ENCODE data around the gene CBFA2T2. TPM values are rescaled to one million over a fixed set of nuclear protein-coding genes. Genes with fewer than 3 reads are reported as not detected.

CBFA2T2 gene
- total RNA-seq, 1 donor from 2014 or later = 10.7 TPM

DNA sequence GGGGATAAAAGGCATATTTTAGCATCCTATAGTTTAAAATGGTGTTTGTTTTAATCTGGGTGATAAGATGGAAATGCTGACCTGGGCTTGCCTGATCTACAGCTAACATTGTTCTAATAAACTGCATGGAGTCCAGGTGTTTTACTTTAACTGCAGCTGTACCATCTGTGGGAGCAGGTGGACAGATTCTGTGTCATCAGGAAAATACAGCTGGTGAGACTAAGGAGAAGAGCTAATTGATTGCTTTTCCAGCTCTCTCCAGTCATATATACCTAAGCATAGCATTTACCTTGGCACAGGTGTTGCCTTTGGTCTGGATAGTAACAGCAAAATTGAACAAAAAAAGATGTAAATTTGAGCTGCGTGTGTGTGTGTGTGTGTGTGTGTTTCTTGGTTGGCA is 31.6 kb downstream of the CBFA2T2 start:
- no peak overlapping the region for H3K27ac ChIP-seq (replicated peaks)
- no peak overlapping the region for H3K4me3 ChIP-seq
- H3K4me1 ChIP-seq = peaks cover 13% of the 10 kb centered on the region
- TF ChIP-seq, protein P1, sequence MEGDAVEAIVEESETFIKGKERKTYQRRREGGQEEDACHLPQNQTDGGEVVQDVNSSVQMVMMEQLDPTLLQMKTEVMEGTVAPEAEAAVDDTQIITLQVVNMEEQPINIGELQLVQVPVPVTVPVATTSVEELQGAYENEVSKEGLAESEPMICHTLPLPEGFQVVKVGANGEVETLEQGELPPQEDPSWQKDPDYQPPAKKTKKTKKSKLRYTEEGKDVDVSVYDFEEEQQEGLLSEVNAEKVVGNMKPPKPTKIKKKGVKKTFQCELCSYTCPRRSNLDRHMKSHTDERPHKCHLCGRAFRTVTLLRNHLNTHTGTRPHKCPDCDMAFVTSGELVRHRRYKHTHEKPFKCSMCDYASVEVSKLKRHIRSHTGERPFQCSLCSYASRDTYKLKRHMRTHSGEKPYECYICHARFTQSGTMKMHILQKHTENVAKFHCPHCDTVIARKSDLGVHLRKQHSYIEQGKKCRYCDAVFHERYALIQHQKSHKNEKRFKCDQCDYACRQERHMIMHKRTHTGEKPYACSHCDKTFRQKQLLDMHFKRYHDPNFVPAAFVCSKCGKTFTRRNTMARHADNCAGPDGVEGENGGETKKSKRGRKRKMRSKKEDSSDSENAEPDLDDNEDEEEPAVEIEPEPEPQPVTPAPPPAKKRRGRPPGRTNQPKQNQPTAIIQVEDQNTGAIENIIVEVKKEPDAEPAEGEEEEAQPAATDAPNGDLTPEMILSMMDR (IDR thresholded peaks at IDR 0.05; ENCODE audit: borderline replicate concordance) = no peak
- intact Hi-C loops (cut with micrococcal nuclease) = no loop called here
- no peaks in the 10 kb centered on the region for H3K9me3 ChIP-seq (replicated peaks)
- DNase-seq = no peak
- H3K27me3 ChIP-seq (ENCODE audit: low read depth) = no peaks in the 10 kb centered on the region
- H3K36me3 ChIP-seq = no peaks in the 10 kb centered on the region

DNA sequence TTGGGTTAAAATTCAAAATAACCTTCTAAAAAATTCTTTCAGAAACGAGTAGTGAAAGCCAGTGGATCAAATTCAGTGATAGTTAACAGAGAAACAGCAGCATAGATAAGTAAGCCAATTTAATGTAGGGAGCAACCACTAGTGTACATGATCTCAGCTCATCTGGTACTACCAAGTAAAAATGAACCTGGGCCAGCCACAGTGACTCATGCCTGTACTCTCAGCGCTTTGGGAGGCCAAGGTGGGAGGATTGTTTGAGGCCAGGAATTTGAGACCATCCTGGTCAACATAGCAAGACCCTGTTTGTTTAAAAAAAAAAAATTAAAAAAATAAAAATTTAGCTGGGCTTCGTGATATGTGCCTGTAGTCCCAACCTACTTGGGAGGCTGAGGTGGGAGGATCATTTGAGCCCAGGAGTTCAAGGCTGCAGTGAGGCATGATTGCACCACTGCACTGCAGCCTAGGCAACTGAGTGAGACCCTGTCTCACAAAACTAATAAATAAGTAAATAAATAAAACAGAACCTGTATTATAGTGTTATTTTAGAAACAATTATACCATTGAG is 32.4 kb downstream of the CBFA2T2 start:
- TF ChIP-seq, protein P1 (IDR thresholded peaks at IDR 0.05; ENCODE audit: borderline replicate concordance) = no peak
- Histone ChIP-seq H3K27ac (replicated peaks) (no peak overlapping the region), H3K36me3 (no peaks in the 10 kb centered on the region), H3K4me1 (peaks cover 6% of the 10 kb centered on the region), H3K9me3 (replicated peaks) (no peaks in the 10 kb centered on the region), H3K4me3 (no peak overlapping the region), H3K27me3 (ENCODE audit: low read depth) (no peaks in the 10 kb centered on the region)
- intact Hi-C loops (cut with micrococcal nuclease) = no loop called here
- no peak for DNase-seq

DNA sequence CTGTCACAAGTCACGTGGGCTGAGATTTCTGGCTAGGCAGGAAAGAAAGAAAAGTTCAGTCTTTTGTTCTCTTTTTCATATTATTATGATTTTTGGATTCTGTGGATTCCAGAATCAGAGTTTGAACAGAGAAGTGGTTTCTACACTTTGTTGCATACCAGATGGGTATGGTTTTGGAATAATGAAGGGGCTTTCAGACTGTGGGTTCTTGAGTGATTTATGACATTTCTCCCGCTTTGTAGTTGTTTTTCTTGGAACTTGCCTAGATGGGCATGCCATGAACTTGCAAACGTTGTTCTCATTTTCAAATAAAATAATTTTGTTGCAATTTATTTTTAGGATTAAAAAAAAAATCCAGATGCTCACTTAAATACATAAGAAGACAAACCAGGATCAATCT is 34.4 kb downstream of the CBFA2T2 start:
- H3K4me1 ChIP-seq = no peaks in the 10 kb centered on the region
- H3K9me3 ChIP-seq (replicated peaks) = no peaks in the 10 kb centered on the region
- no peaks in the 10 kb centered on the region for H3K27me3 ChIP-seq (ENCODE audit: low read depth)
- H3K4me3 ChIP-seq = no peak overlapping the region
- intact Hi-C loops (cut with micrococcal nuclease) = no loop called here
- no peak for DNase-seq
- H3K36me3 ChIP-seq = no peaks in the 10 kb centered on the region
- TF ChIP-seq, protein P1 (IDR thresholded peaks at IDR 0.05; ENCODE audit: borderline replicate concordance) = no peak
- H3K27ac ChIP-seq (replicated peaks) = no peak overlapping the region

DNA sequence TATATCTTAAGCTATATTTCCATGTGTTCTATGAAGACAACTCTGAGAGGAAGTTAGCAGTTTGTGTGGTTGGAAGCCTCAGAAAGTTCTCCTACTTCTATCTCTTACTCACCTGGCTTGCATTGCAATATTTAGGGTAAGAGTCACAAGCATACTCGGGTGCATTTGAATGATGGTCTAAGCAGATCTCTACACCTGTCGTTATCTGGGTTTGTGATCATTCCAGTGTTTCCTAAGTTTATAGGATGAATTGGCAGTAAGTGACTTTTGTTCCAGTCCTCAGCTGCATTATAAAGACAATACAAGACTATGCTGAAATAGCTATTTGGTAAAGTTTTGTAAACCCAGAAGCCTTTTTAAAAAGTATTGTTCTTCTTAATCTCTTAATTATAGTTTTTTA is 36.9 kb downstream of the CBFA2T2 start:
- intact Hi-C loops (cut with micrococcal nuclease) = no loop called here
- Histone ChIP-seq H3K4me1 (peaks cover 10% of the 10 kb centered on the region), H3K27me3 (ENCODE audit: low read depth) (no peaks in the 10 kb centered on the region), H3K4me3 (no peak overlapping the region), H3K27ac (replicated peaks) (no peak overlapping the region), H3K36me3 (no peaks in the 10 kb centered on the region), H3K9me3 (replicated peaks) (no peaks in the 10 kb centered on the region)
- no peak for DNase-seq
- TF ChIP-seq, protein P1 (IDR thresholded peaks at IDR 0.05; ENCODE audit: borderline replicate concordance) = no peak

DNA sequence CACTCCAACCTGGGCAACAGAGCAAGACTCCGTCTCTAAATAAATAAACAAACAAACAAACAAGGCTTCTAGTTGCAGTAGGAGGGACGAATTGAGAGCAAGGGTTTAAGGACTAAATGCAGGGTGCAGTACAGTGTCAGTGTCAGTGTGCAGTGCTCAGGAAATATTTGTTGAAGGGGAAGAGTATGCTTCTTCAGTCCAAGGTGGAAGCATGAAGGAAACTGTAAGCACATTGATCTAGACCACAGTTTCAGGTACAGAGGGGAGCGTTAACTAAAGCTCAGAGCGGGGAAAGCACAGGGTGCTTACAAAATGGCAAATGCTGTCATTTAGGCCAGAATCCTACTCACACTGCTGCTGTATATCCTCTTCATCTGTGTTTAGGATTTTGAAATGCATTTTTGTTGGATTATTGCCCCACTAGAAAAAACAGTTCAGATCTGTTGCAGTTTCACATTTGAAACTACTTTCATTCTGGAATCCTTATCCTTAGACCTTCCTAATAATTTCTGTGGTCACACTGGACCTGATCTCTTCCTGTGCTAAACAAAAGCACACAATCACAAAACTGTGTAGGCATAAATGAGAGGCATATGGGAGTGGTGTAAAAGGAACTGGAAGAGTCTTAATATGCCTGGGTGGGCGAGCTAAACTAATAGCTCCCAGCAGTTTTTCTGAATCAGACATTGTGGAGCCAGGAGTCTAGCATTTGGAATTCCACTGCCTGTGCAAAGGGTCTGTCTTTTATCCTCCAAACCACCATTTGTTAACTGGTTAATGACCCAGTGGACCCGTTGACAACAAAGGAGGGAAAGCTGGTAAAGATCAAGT is 41.4 kb downstream of the CBFA2T2 start:
- no peak overlapping the region for H3K4me3 ChIP-seq
- no peak for DNase-seq
- H3K36me3 ChIP-seq = no peaks in the 10 kb centered on the region
- H3K4me1 ChIP-seq = peaks cover 25% of the 10 kb centered on the region
- TF ChIP-seq, protein P1 (IDR thresholded peaks at IDR 0.05; ENCODE audit: borderline replicate concordance) = no peak
- H3K9me3 ChIP-seq (replicated peaks) = no peaks in the 10 kb centered on the region
- H3K27ac ChIP-seq (replicated peaks) = peak overlapping the region; percentile 2
- H3K27me3 ChIP-seq (ENCODE audit: low read depth) = no peaks in the 10 kb centered on the region
- intact Hi-C loops (cut with micrococcal nuclease) = no loop called here
